Nasal cavity respiratory epithelium epithelial cell of viscerocranial mucosa (primary cell): Measurements from ENCODE around the gene SART1. TPM values are rescaled to one million over a fixed set of nuclear protein-coding genes. Genes with fewer than 3 reads are reported as not detected.

Experiments
- total RNA-seq: library from RNA; depleted of rRNA; stranded (reverse); fragments of >200 nt; gene quantifications from 2 replicates; pipeline ENCODE4 v1.2.3, GENCODE V29; 2014

SART1 gene
- total RNA-seq, result 36.2 and 41.8 TPM in 2 replicates

GRCh38 chr11:65961267-65962140 lies at the start of gene SART1:
TSS of gene SART1 (plus strand) at chr11:65961734. CDS start at chr11:65961781, 47 bp downstream.

GRCh38 chr11:65918211-65919140 lies 43.1 kb upstream of the SART1 start, which contains the start of gene C11orf68:
TSS of gene C11orf68 (minus strand) at chr11:65919062. CDS start at chr11:65919031, 31 bp downstream.

DNA sequence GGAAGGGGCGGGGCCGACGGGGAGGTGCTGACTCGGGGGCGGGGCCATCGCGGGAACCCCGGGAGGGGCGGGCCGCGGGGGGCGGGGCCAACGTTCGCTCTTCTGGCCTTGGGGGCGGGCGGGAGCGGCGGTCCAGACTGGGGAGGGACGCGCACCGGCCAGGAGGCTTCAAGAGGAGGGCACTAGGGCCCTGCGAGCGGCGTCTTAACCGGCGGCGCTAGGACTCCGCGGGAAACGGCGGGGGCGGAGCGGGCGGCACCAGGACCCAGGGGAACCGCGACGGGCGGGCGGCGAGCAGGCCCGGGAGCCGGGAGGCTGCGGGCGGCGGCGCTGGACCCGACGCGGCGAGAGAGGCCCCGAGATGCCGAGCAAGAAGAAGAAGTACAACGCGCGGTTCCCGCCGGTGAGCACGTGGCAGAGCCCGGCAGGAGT lies 42.4 kb upstream of the SART1 start, which contains the start of gene DRAP1:
TSS of gene DRAP1 (plus strand) at position 286 of the 432 bp plus-strand sequence. CDS start at position 362, 76 bp downstream.

DNA sequence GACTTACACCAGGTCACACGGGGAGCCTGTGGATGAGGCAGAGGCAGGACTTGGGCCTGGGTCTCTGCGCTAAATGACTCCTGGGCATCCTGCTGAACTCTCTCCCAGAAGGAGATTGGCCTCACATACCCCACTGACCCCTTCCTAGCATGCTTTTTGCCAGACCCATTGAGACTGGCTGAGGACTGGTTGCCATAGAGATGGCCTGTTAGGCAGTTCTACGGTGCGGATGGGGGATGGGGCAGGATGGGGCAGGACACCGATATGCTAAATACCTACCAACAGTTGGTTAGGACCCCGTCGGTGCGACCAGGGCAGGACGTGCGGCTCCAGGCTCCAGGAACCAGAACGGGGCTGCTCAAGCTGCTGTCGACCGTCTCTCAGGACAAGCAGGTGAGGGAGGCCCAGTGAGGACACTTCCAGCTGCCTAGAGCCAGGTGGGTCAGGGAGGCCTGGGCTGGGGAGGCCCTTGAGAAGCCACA lies 16.1 kb upstream of the SART1 start, which contains the start of gene TSGA10IP:
TSS of gene TSGA10IP (plus strand) at position 51 of the 482 bp plus-strand sequence. CDS start at position 247, 196 bp downstream.

DNA sequence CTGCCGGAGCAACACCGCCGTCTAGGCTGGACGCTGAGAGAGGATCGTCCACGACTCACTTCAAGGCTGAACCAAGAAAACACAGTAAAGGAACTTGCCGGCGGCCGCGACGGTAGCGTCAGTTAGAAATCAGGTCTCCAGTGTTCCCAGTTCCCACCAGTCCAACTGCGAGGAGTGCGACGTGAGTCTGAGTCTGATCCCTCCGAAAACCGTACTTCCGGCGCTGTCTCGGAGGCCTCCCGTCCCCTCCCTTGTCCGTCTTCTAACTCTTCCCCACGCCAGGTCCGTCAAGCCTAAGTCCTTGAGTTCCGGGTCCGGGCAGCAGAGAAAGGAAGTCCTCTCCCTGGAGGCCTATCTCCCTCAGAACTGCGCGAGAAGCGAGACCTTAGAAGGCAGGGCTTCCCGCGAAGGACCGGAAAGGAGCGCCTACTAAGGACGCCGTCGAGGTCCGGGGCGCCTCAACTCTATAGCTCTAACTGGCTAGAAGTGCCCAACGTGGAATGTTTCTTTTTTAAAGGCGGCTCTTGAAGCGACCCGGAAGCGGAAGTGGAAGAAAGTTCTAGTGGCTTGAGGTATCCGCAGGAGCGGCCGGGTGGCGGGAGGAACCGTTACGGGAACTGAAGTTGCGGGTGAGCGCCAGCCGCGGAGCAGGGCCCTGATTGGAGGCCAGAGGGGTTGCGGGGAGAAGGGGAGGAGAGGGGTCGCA lies 40.6 kb downstream of the SART1 start, which contains the start of the genes BANF1 and EIF1AD:
TSS of gene BANF1 (plus strand) at position 562 of the 706 bp plus-strand sequence. CDS start 748 bp downstream, outside the sequence.
TSS of gene EIF1AD (minus strand) at position 216 of the 706 bp plus-strand sequence. CDS start 1,768 bp downstream, outside the sequence.

GRCh38 chr11:66011785-66012303 lies 50.3 kb downstream of the SART1 start, which contains the start of gene CST6:
TSS of gene CST6 (plus strand) at chr11:66012008. CDS start at chr11:66012045, 37 bp downstream.

GRCh38 chr11:66026017-66026529 lies 64.5 kb downstream of the SART1 start, which contains the start of gene CATSPER1:
TSS of gene CATSPER1 (minus strand) at chr11:66026479. CDS start at chr11:66026379, 100 bp downstream.

Other genes with a start within 250 kb of the SART1 start
- gene KAT5, start 249.5 kb upstream of the SART1 start, total RNA-seq, result 28.7 and 30.3 TPM in 2 replicates
- gene RNASEH2C, start 240.9 kb upstream of the SART1 start, total RNA-seq, result 9.0 and 11.6 TPM in 2 replicates
- gene AP5B1, start 180.8 kb upstream of the SART1 start, total RNA-seq, result 10.6 and 20.7 TPM in 2 replicates
- gene OVOL1, start 174.7 kb upstream of the SART1 start, total RNA-seq, result 19.0 and 22.2 TPM in 2 replicates
- gene SNX32, start 127.8 kb upstream of the SART1 start, total RNA-seq, result 0.68 and 1.2 TPM in 2 replicates
- gene CFL1, start 103.6 kb upstream of the SART1 start, total RNA-seq, result 659 and 765 TPM in 2 replicates
- gene MUS81, start 101.3 kb upstream of the SART1 start, total RNA-seq, result 50.8 and 70.1 TPM in 2 replicates
- gene EFEMP2, start 88.9 kb upstream of the SART1 start, total RNA-seq, result 2.4 and 10.7 TPM in 2 replicates
- not detected in 2 replicates for gene CTSW, start 81.9 kb upstream of the SART1 start, total RNA-seq
- 92.5 and 141 TPM in 2 replicates for gene FIBP, start 73.3 kb upstream of the SART1 start, total RNA-seq
- 10.9 and 32.5 TPM in 2 replicates for gene CCDC85B, start 71.1 kb upstream of the SART1 start, total RNA-seq
- 20.3 and 27.7 TPM in 2 replicates for gene FOSL1, start 61.3 kb upstream of the SART1 start, total RNA-seq
- 12.0 and 12.5 TPM in 2 replicates for gene C11orf68, start 42.7 kb upstream of the SART1 start, total RNA-seq
- 94.0 and 217 TPM in 2 replicates for gene DRAP1, start 42.3 kb upstream of the SART1 start, total RNA-seq
- not detected in 2 replicates for gene TSGA10IP, start 16.3 kb upstream of the SART1 start, total RNA-seq
- gene EIF1AD, start 40.4 kb downstream of the SART1 start, total RNA-seq, result 48.1 and 50.2 TPM in 2 replicates
- 13.2 and 17.8 TPM in 2 replicates for gene BANF1, start 40.8 kb downstream of the SART1 start, total RNA-seq
- 1.7 and 2.6 TPM in 2 replicates for gene CST6, start 50.3 kb downstream of the SART1 start, total RNA-seq
- not detected in 2 replicates for gene CATSPER1, start 64.7 kb downstream of the SART1 start, total RNA-seq
- gene GAL3ST3, start 87.4 kb downstream of the SART1 start, total RNA-seq, result not detected in 2 replicates
- 103 and 117 TPM in 2 replicates for gene SF3B2, start 90.6 kb downstream of the SART1 start, total RNA-seq
- 7.5 and 34.8 TPM in 2 replicates for gene PACS1, start 108.5 kb downstream of the SART1 start, total RNA-seq